Gastroesophageal sphincter (tissue), 3 donors: ENCODE results near the gene PHLDB1.

Source experiments
- CTCF ChIP-seq, 4 experiments: fragments of 200-600 bp in 2 of 4; fragments of 450-650 bp in 2 of 4; sonication (generic) in 1 of 4; IDR thresholded peaks; one replicate each; pipeline ENCODE4 v1.5.1; 2017 to 2019; ENCODE audit warnings: antibody characterized with exemption in 4 of 4, mild to moderate bottlenecking in 2 of 4, moderate library complexity in 2 of 4
- POLR2A ChIP-seq, 2 donors: fragments of 450-650 bp; IDR thresholded peaks; one replicate each; pipeline ENCODE4 v1.6.1; 2017; ENCODE audit warnings: antibody characterized with exemption in 2 of 2, mild to moderate bottlenecking in 2 of 2, moderate library complexity in 1 of 2
- POLR2AphosphoS5 ChIP-seq: sonication (generic); formaldehyde crosslinking; IDR thresholded peaks from one replicate; pipeline ENCODE4 v1.6.1; 2017; ENCODE audit warnings: antibody characterized with exemption

- TF ChIP-seq POLR2A (IDR thresholded peaks at IDR 0.05) (no peak), CTCF (IDR thresholded peaks at IDR 0.05) (no peak), POLR2AphosphoS5 (no peak)
Measured at GRCh38 chr11:118706546-118706825, 99.1 kb downstream of the PHLDB1 start.
